Measurements from ENCODE around the gene WDR59.

WDR59 gene

DNA sequence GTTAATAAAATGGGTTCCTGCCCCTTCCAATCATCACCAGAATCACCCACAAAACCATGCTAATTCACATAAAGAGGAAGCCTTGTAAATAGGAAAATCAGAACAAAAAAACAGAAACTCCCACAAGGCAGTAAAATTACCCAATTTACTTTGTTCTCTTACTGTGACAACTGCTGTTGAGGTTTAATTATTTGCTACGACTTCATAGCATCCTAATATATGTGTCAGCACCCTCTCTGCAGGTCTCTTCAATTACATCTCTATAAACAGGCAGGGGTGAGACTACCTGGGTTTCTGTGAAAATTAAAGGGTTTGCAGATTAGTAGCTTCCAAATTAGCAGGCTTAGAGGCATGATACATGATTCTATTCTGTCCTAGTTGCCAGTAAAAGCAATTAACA, 2.7 kb downstream of the WDR59 start:
- Mint-ChIP-seq H3K27me3 (ENCODE audit: low read depth) (no peaks in the 10 kb centered on the region), H3K9me3 (no peaks in the 10 kb centered on the region), H3K4me3 (no peak overlapping the region), H3K36me3 (ENCODE audit: low read depth) (peaks cover 7% of the 10 kb centered on the region), H3K4me1 (ENCODE audit: low read depth) (peaks cover 8% of the 10 kb centered on the region), H3K27ac (no peak overlapping the region)
- DNase-seq (ENCODE audit: low spot score) = no peak

DNA sequence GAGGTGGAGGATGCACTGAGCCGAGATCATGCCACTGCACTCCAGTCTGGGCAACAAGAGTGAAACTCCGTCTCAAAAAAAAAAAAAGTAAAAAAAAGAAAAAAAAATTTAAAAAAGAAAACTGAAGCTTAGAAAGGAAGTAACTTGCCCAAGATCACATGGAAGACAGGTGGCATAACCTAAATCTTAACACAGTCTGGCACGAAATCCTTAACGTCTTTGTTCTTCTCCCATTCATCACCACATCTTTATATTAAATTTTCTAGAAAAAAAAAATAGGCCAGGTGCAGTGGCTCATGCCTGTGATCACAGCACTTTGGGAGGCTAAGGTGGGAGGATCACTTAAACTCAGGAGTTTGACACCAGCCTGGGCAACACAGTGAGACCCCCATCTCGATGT, 9.3 kb downstream of the WDR59 start:
- DNase-seq (ENCODE audit: low spot score) = no peak
- Mint-ChIP-seq H3K4me3 (no peak overlapping the region), H3K27me3 (ENCODE audit: low read depth) (no peaks in the 10 kb centered on the region), H3K36me3 (ENCODE audit: low read depth) (peaks cover 8% of the 10 kb centered on the region), H3K9me3 (no peaks in the 10 kb centered on the region), H3K4me1 (ENCODE audit: low read depth) (no peaks in the 10 kb centered on the region), H3K27ac (no peak overlapping the region)

- H3K4me3 Mint-ChIP-seq = no peak overlapping the region
- no peaks in the 10 kb centered on the region for H3K9me3 Mint-ChIP-seq
- DNase-seq (ENCODE audit: low spot score) = no peak
- H3K27ac Mint-ChIP-seq = no peak overlapping the region
- peaks cover 6% of the 10 kb centered on the region for H3K36me3 Mint-ChIP-seq (ENCODE audit: low read depth)
- H3K4me1 Mint-ChIP-seq (ENCODE audit: low read depth) = no peaks in the 10 kb centered on the region
- no peaks in the 10 kb centered on the region for H3K27me3 Mint-ChIP-seq (ENCODE audit: low read depth)
Measured at GRCh38 chr16:74973304-74973703, 11.6 kb downstream of the WDR59 start.

- no peak overlapping the region for H3K27ac Mint-ChIP-seq
- peaks cover 4% of the 10 kb centered on the region for H3K4me1 Mint-ChIP-seq (ENCODE audit: low read depth)
- H3K4me3 Mint-ChIP-seq = no peak overlapping the region
- peaks cover 27% of the 10 kb centered on the region for H3K36me3 Mint-ChIP-seq (ENCODE audit: low read depth)
- DNase-seq (ENCODE audit: low spot score) = no peak
- no peaks in the 10 kb centered on the region for H3K9me3 Mint-ChIP-seq
- no peaks in the 10 kb centered on the region for H3K27me3 Mint-ChIP-seq (ENCODE audit: low read depth)
Measured at GRCh38 chr16:74954763-74955162, 30.2 kb downstream of the WDR59 start.

GRCh38 chr16:74951681-74952080, 33.2 kb downstream of the WDR59 start:
- no peaks in the 10 kb centered on the region for H3K9me3 Mint-ChIP-seq
- H3K36me3 Mint-ChIP-seq (ENCODE audit: low read depth) = peaks cover 37% of the 10 kb centered on the region
- H3K27me3 Mint-ChIP-seq (ENCODE audit: low read depth) = no peaks in the 10 kb centered on the region
- DNase-seq (ENCODE audit: low spot score) = no peak
- H3K27ac Mint-ChIP-seq = peak overlapping the region; percentile 15
- H3K4me1 Mint-ChIP-seq (ENCODE audit: low read depth) = peaks cover 2% of the 10 kb centered on the region
- H3K4me3 Mint-ChIP-seq = no peak overlapping the region

- H3K9me3 Mint-ChIP-seq = no peaks in the 10 kb centered on the region
- no peak overlapping the region for H3K27ac Mint-ChIP-seq
- peaks cover 34% of the 10 kb centered on the region for H3K36me3 Mint-ChIP-seq (ENCODE audit: low read depth)
- H3K27me3 Mint-ChIP-seq (ENCODE audit: low read depth) = no peaks in the 10 kb centered on the region
- no peak for DNase-seq (ENCODE audit: low spot score)
- H3K4me3 Mint-ChIP-seq = no peak overlapping the region
- H3K4me1 Mint-ChIP-seq (ENCODE audit: low read depth) = no peaks in the 10 kb centered on the region
Measured at GRCh38 chr16:74951206-74951605, 33.7 kb downstream of the WDR59 start.

GRCh38 chr16:74950511-74950910, 34.4 kb downstream of the WDR59 start:
- Mint-ChIP-seq H3K27ac (no peak overlapping the region), H3K27me3 (ENCODE audit: low read depth) (no peaks in the 10 kb centered on the region), H3K4me1 (ENCODE audit: low read depth) (no peaks in the 10 kb centered on the region), H3K36me3 (ENCODE audit: low read depth) (peaks cover 32% of the 10 kb centered on the region), H3K9me3 (no peaks in the 10 kb centered on the region), H3K4me3 (no peak overlapping the region)
- DNase-seq (ENCODE audit: low spot score) = no peak

GRCh38 chr16:74949309-74949708, 35.6 kb downstream of the WDR59 start:
- Mint-ChIP-seq H3K9me3 (no peaks in the 10 kb centered on the region), H3K27ac (no peak overlapping the region)

DNA sequence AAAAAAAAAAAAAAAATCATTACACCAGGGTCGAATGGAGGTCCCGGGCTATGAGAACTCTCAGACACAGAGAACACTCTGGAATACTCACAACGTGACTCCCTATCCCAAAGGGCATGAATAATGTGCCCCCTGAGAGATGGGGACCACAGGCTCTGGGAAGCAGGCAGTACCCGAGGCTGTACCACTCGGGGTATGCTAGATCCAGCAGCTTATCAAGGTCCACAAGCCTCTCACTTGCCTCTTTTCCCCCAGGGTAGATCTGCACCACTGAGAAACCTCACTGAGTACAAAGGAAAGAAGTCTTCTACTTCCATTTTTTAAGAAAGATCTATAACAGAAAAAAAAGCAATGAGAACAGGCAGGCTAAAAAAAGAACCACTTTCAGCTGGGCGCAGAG, 40.5 kb downstream of the WDR59 start:
- H3K4me1 Mint-ChIP-seq (ENCODE audit: low read depth) = no peaks in the 10 kb centered on the region
- no peaks in the 10 kb centered on the region for H3K27me3 Mint-ChIP-seq (ENCODE audit: low read depth)
- no peak overlapping the region for H3K4me3 Mint-ChIP-seq
- DNase-seq (ENCODE audit: low spot score) = no peak
- no peaks in the 10 kb centered on the region for H3K9me3 Mint-ChIP-seq
- peaks cover 22% of the 10 kb centered on the region for H3K36me3 Mint-ChIP-seq (ENCODE audit: low read depth)
- no peak overlapping the region for H3K27ac Mint-ChIP-seq

More at GRCh38 chr16:74949309-74949708, 35.6 kb downstream of the WDR59 start:
- no peak for DNase-seq (ENCODE audit: low spot score)
- Mint-ChIP-seq H3K36me3 (ENCODE audit: low read depth) (peaks cover 27% of the 10 kb centered on the region), H3K4me3 (no peak overlapping the region), H3K4me1 (ENCODE audit: low read depth) (no peaks in the 10 kb centered on the region), H3K27me3 (ENCODE audit: low read depth) (no peaks in the 10 kb centered on the region)

GRCh38 chr16:74942977-74943918, 41.7 kb downstream of the WDR59 start:
- DNase-seq (ENCODE audit: low spot score) = no peak
- Mint-ChIP-seq H3K4me3 (no peak overlapping the region), H3K4me1 (ENCODE audit: low read depth) (no peaks in the 10 kb centered on the region), H3K36me3 (ENCODE audit: low read depth) (peaks cover 28% of the 10 kb centered on the region), H3K27ac (no peak overlapping the region), H3K27me3 (ENCODE audit: low read depth) (no peaks in the 10 kb centered on the region), H3K9me3 (no peaks in the 10 kb centered on the region)

DNA sequence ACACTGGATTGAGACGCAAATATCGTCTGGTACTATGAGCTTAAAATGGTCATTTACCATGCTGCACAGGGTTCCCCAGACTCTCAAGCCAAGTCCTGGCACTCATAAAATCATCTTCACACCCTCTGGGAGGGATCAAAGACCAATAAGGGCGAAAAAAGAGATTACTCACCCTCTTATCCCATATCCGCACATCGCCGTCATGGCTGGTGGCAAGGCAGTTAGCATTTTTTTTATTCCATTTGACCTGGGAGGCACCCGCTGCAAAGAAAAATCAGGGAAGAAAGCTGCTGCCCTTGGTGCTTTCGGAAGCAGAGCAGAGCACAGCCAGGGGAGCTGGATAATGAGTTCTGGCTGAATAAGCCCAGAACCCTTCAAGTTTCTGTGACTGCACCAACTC, 42.4 kb downstream of the WDR59 start:
- Mint-ChIP-seq H3K4me3 (no peak overlapping the region), H3K9me3 (no peaks in the 10 kb centered on the region), H3K27me3 (ENCODE audit: low read depth) (no peaks in the 10 kb centered on the region), H3K36me3 (ENCODE audit: low read depth) (peaks cover 31% of the 10 kb centered on the region), H3K4me1 (ENCODE audit: low read depth) (no peaks in the 10 kb centered on the region), H3K27ac (no peak overlapping the region)
- DNase-seq (ENCODE audit: low spot score) = no peak

DNA sequence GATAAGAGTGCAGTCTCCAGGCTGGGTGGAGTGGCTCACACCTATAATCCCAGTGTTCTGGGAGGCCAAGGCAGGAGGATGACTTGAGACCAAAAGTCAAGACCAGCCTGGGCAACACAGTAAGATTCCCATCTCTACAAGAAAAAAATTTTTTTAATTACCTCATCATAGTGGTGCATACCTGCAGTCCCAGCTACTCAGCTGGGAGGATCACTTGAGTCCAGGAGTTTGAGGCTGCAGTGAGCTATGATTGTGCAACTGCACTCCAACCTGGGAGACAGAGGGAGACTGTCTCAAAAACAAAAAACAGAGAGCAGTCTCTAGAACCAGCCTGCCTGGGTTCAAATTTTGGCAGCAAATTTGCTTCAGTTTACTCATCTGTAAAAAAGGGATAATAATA, 45.2 kb downstream of the WDR59 start:
- Mint-ChIP-seq H3K27ac (no peak overlapping the region), H3K36me3 (ENCODE audit: low read depth) (peaks cover 30% of the 10 kb centered on the region), H3K27me3 (ENCODE audit: low read depth) (no peaks in the 10 kb centered on the region), H3K4me3 (no peak overlapping the region), H3K4me1 (ENCODE audit: low read depth) (peaks cover 4% of the 10 kb centered on the region), H3K9me3 (no peaks in the 10 kb centered on the region)
- no peak for DNase-seq (ENCODE audit: low spot score)

- Mint-ChIP-seq H3K36me3 (ENCODE audit: low read depth) (peaks cover 32% of the 10 kb centered on the region), H3K4me1 (ENCODE audit: low read depth) (peaks cover 4% of the 10 kb centered on the region), H3K9me3 (no peaks in the 10 kb centered on the region), H3K27ac (no peak overlapping the region), H3K4me3 (no peak overlapping the region), H3K27me3 (ENCODE audit: low read depth) (no peaks in the 10 kb centered on the region)
- peak; percentile 28 for DNase-seq (ENCODE audit: low spot score)
Measured at GRCh38 chr16:74936902-74937560, 47.9 kb downstream of the WDR59 start.

- H3K4me3 Mint-ChIP-seq = no peak overlapping the region
- H3K27me3 Mint-ChIP-seq (ENCODE audit: low read depth) = no peaks in the 10 kb centered on the region
- no peak for DNase-seq (ENCODE audit: low spot score)
Measured at GRCh38 chr16:74931445-74931844, 53.5 kb downstream of the WDR59 start.

More at GRCh38 chr16:74931445-74931844, 53.5 kb downstream of the WDR59 start:
- Mint-ChIP-seq H3K9me3 (no peaks in the 10 kb centered on the region), H3K36me3 (ENCODE audit: low read depth) (peaks cover 18% of the 10 kb centered on the region), H3K27ac (no peak overlapping the region), H3K4me1 (ENCODE audit: low read depth) (no peaks in the 10 kb centered on the region)
